SHP77 treated with DMSO at 0.1 percent for 48 hours (cell line): ENCODE measurements around the gene TMEM223.
A peak's percentile ranks its signal among the peaks of the same experiment; 100 is the strongest.
"Not testable (repeated sequence)": the region's sequence is repeated elsewhere in the genome, so short reads cannot be mapped to it uniquely, and the experiment has no call there.

Source experiments
- DNase-seq: peaks from one replicate; lab custom pipeline; 2025; lab: John Stamatoyannopoulos, UW

TMEM223 gene

DNA sequence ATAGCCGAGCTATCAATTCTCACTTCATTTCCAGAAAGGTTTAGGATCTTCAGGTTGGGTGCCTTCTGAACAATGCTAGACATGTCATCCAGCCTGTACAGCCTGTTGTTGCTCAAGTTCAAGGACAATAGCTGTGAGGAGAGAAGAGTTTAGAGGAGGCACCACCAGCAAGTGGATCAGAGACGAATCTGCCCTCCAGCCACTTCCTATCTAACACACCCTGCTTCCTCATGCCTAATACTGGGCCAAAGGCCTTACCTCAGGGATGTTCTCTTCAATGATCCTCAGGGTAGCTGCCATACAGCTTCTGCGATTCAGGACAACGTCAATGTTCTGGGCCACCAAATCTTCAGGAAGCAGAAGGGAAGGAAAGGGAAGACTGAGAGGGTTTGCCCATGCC lies 9.3 kb upstream of the TMEM223 start:
- no peak for DNase-seq

DNA sequence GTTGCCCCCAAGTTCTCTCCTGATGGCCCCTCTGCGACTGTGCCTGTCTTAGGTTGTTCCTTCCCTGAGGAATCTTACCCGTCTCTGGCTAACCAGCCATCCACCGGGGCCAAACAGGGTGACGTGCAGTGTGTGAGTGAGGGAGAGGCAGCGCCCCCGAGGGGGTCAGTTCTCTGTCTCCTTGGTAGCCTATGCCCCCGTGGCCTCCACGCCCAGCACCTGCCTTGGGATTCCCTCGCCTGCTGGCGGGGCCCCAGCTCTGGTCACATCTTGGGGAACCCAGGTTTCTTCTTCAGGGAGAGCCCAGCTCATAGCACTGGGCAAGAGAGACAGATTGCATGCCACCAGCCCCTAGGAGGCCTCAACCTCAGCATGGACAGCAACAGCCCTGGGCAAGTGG lies 7.7 kb upstream of the TMEM223 start:
- no peak for DNase-seq

DNA sequence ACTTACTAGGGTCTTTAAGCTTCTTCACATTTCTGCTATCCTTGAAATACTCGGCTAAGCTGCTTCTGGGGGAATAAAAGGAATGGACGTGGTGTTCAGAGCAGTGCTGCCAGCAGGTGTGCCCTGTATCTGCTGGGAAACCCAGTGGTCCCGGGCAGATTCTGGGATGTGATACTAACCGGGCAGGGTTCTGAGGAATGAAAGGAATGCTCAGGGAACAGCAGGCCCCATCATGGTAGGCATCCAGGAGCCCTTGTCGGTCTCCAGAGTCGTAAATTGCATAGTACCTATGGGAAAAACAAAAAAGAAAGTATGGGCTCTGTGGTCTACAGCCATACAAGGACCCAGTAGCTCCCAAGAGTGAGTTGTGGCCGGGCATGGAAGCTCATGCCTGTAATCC lies 4.5 kb upstream of the TMEM223 start:
- DNase-seq: no peak

GRCh38 chr11:62794201-62794775 lies 2.5 kb upstream of the TMEM223 start:
- no peak for DNase-seq

- DNase-seq: no peak
These were observed 383 bp upstream of the TMEM223 start for GRCh38 chr11:62792202-62792575.

- no peak for DNase-seq
These were observed 2.2 kb downstream of the TMEM223 start for GRCh38 chr11:62789576-62789975.

GRCh38 chr11:62788991-62789390 lies 2.8 kb downstream of the TMEM223 start:
- DNase-seq: no peak

GRCh38 chr11:62787005-62787759 lies 4.6 kb downstream of the TMEM223 start, which contains the start of gene TMEM179B:
TSS of gene TMEM179B (plus strand) at chr11:62787402. CDS start at chr11:62787432, 30 bp downstream.
- DNase-seq: peak; percentile 79

DNA sequence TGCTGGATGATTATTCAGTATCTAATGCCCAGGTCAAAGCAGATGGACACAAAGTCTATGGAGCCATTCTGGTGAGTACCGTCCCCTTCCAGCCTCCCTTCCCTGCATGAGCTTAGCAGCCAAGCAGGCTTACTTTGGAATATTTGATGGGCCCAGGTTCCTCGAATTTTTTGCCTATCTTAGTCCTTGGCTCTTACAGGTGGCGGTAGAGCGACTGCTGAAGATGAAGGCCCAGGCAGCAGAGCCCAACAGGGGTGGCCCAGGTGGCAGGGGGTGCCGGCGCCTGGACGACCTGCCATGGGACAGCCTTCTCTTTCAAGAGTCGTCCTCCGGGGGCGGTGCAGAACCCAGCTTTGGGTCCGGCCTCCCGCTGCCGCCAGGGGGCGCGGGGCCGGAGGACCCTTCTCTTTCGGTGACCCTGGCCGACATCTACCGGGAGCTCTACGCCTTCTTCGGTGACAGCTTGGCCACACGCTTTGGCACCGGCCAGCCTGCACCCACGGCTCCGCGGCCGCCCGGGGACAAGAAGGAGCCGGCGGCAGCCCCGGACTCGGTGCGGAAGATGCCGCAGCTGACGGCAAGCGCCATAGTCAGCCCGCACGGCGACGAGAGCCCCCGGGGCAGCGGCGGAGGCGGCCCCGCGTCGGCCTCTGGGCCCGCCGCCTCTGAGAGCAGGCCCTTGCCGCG lies 5.3 kb downstream of the TMEM223 start:
- DNase-seq: peak; percentile 33

DNA sequence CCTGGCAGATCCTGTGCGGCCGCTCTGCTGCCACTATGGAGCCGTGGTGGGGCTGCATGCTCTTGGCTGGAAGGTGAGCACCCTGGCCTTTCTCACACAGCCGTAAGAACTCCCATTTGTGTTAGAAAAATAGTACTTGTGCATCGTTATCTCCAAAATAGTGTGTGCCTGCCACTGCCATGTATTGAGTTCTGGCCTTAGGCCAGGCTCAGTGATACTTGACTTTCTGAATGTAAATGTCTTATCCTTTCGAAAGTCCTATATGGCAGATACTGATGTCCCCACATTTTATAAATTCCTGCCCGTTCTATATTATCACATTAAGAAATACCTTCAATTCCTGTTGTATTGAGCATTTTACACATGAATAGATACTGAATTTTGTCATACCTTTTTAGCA lies 9.1 kb downstream of the TMEM223 start:
- no peak for DNase-seq

DNA sequence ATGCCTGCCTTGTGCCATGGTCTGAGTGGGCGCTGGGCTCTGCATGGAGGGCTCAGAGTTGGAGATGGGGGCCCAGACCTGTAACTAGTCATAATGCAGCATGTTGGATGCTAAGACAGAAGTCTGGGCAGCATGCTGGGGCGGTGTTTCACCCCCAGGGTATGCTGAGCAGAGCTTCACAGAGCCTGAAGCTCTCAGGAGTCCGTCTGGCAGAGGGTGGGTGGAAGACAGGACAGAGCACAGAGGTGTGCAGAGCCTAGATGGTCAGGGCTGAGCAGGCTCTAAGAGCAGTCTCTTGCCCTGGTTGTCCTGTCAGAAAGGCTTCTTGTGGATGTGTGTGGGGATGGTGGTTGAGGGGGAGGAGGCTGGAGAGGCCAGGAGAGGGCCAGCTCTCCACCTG lies 13.4 kb downstream of the TMEM223 start:
- no peak for DNase-seq

GRCh38 chr11:62777389-62777788 lies 14.4 kb downstream of the TMEM223 start:
- no peak for DNase-seq

GRCh38 chr11:62775646-62776045 lies 16.2 kb downstream of the TMEM223 start:
- no peak for DNase-seq

- DNase-seq: no peak
These were observed 17.4 kb downstream of the TMEM223 start for GRCh38 chr11:62774407-62774806.

GRCh38 chr11:62771144-62772021 lies 20.4 kb downstream of the TMEM223 start, which contains the start of gene TAF6L:
TSS of gene TAF6L (plus strand) at chr11:62771396. CDS start at chr11:62775784, 4,388 bp downstream.
- DNase-seq: peak; percentile 88

DNA sequence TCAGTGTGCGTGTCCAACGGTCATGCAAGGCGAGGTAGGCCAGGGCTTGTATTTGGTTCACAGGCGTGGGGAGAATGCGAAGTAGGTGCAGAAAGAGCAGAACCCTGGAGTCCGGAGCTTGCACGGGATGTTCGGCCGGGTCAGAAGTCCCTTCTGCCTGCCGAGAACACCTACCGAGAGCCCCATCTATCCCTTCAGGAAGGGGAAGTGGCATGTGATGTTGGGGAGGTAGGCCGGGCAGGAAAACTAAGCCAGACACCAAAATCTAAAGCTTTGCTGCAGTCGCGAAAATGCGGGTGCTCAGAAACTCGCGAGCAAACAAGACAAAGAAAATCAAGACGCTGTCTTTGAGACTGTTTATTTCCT lies 21.0 kb downstream of the TMEM223 start:
- no peak for DNase-seq

- DNase-seq: not testable (repeated sequence)
These were observed 31.0 kb downstream of the TMEM223 start for GRCh38 chr11:62760867-62761227.

DNA sequence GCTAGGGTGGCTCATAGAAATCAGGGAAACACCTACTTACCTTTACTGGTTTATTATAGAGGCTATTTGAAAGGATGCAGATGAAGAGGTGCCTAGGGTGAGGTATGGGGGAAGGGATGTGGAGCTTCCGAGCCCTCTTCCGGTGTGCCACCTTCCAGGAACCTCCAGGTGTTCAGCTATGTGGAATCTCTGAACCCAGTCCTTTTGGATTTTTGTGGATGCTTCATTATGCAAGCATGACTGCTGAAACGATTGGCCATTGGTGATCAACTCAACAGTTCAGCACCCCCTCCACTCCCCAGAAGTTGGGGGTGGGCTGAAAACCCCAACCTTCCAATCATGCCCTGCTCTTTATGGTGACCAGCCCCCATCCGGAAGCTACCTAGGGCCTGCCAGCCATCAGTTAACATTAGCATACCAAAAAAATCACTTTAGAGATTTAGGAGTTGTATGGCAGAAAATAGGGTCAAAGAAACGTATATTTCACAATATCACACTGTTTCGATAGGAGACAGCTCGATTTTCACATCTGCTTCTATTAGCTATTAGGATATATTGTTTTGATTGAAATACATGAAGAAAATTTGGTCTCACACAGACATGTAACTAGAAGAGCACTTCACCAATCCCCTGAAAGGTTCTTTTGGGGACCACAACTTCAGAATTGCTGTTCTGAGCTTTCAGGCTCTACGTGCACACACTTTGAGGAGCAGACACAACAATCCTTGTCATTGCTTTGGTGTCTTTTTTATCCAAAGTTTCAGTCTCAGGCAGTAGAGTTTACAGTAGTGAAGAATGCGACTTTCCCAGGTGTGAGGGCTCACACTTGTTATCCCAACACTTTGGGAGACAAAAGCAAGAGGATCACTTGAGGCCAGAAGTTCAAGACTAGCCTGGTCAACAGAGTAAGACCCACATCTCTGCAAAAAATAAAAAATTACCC lies 33.7 kb downstream of the TMEM223 start:
- no peak for DNase-seq

DNA sequence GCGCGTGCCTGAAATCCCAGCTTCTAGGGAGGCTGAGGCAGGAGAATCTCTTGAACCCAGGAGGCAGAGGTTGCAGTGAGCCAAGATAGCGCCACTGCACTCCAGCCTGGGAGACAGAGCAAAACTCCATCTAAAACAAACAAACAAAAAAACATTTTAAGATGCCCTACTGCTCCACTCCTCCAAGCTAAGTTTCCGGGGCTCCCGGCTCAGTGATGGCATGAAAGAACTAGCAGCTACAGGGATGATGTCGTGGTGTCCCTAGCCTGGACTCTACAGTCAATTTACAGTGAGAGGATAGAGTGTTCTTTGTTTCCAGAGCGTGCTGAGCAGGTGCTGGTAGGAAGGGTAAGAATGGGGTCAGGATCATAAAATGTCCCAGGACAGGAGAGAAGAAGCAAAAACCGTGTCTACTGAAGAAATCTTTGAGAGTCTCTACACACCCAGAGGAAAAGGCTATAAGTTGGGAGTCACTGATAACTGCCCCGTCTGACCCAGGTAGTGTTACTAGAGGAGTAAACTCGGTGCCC lies 36.7 kb downstream of the TMEM223 start:
- no peak for DNase-seq

GRCh38 chr11:62753736-62754603 lies 37.8 kb downstream of the TMEM223 start, which contains the start of gene ZBTB3:
TSS of gene ZBTB3 (minus strand) at chr11:62754160. CDS start at chr11:62753664, 496 bp downstream.
- DNase-seq: peak; percentile 99
